Esophagus muscularis mucosa (tissue), 4 donors: ENCODE results near the gene CDC16.

ENCODE experiments used
- CTCF ChIP-seq, 3 experiments: fragments of 200-600 bp in 2 of 3; fragments of 450-650 bp in 1 of 3; sonication (generic) in 2 of 3; IDR thresholded peaks; one replicate each; pipeline ENCODE4 v1.5.1; 2017 to 2019; ENCODE audit warnings: antibody characterized with exemption in 3 of 3, mild to moderate bottlenecking in 2 of 3, moderate library complexity in 1 of 3
- EP300 ChIP-seq: sonication (generic); formaldehyde crosslinking; IDR thresholded peaks from one replicate; pipeline ENCODE4 v1.6.1; 2017; ENCODE audit warnings: antibody characterized with exemption
- POLR2A ChIP-seq: fragments of 450-650 bp; IDR thresholded peaks from one replicate; pipeline ENCODE4 v1.6.1; 2017; ENCODE audit warnings: antibody characterized with exemption, moderate library complexity, mild to moderate bottlenecking, low read depth
- POLR2AphosphoS5 ChIP-seq, 2 donors: sonication (generic); formaldehyde crosslinking; IDR thresholded peaks; one replicate each; pipeline ENCODE4 v1.6.1; 2017; ENCODE audit warnings: antibody characterized with exemption in 2 of 2

GRCh38 chr13:114315074-114315785, 80.5 kb downstream of the CDC16 start:
- TF ChIP-seq CTCF (IDR thresholded peaks at IDR 0.05): no peak
- TF ChIP-seq POLR2A: no peak
- TF ChIP-seq EP300: no peak
- no peak for TF ChIP-seq POLR2AphosphoS5 (IDR thresholded peaks at IDR 0.05)
